ENCODE measurements around the gene UQCC2. TPM values are rescaled to one million over a fixed set of nuclear protein-coding genes. Genes with fewer than 3 reads are reported as not detected.
A peak's percentile ranks its signal among the peaks of the same experiment; 100 is the strongest.

Gene UQCC2
- total RNA-seq, 4 donors from 2014 or later = 14.5 to 29.7 (median 23.4) TPM

GRCh38 chr6:33678932-33679490 is 32.5 kb downstream of the UQCC2 start:
- DNase-seq (ENCODE audit: low spot score in 2 of 2) = no peak
- no peak overlapping the region for H3K4me3 ChIP-seq
- no peak overlapping the region for H3K27ac ChIP-seq
- no peaks in the 10 kb centered on the region for H3K9me3 ChIP-seq
- H3K4me1 ChIP-seq = peaks cover 0 to 23% (median 6%) of the 10 kb centered on the region in 4 donors
- 83 to 87% methylated on average over 12 of the region's 12 CpGs for WGBS, 2 donors
- H3K36me3 ChIP-seq = peaks cover 2 to 100% (median 26%) of the 10 kb centered on the region in 3 donors
- no peaks in the 10 kb centered on the region for H3K27me3 ChIP-seq
- TF ChIP-seq EP300 (IDR thresholded peaks at IDR 0.05) = no peak
- TF ChIP-seq, protein P1, sequence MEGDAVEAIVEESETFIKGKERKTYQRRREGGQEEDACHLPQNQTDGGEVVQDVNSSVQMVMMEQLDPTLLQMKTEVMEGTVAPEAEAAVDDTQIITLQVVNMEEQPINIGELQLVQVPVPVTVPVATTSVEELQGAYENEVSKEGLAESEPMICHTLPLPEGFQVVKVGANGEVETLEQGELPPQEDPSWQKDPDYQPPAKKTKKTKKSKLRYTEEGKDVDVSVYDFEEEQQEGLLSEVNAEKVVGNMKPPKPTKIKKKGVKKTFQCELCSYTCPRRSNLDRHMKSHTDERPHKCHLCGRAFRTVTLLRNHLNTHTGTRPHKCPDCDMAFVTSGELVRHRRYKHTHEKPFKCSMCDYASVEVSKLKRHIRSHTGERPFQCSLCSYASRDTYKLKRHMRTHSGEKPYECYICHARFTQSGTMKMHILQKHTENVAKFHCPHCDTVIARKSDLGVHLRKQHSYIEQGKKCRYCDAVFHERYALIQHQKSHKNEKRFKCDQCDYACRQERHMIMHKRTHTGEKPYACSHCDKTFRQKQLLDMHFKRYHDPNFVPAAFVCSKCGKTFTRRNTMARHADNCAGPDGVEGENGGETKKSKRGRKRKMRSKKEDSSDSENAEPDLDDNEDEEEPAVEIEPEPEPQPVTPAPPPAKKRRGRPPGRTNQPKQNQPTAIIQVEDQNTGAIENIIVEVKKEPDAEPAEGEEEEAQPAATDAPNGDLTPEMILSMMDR (IDR thresholded peaks at IDR 0.05) = no peak
- TF ChIP-seq POLR2A (IDR thresholded peaks at IDR 0.05) = no peak

GRCh38 chr6:33678233-33678931 is 33.1 kb downstream of the UQCC2 start:
- DNase-seq (ENCODE audit: low spot score in 2 of 2) = no peak
- Histone ChIP-seq H3K27ac (no peak overlapping the region), H3K27me3 (no peaks in the 10 kb centered on the region), H3K4me1 (peaks cover 0 to 20% (median 4%) of the 10 kb centered on the region in 4 donors), H3K9me3 (no peaks in the 10 kb centered on the region), H3K36me3 (peaks cover 2 to 100% (median 26%) of the 10 kb centered on the region in 3 donors), H3K4me3 (no peak overlapping the region)
- WGBS, 2 donors = 91 to 94% methylated on average over 23 to 24 of the region's 24 CpGs
- TF ChIP-seq EP300 (IDR thresholded peaks at IDR 0.05) (no peak), POLR2A (IDR thresholded peaks at IDR 0.05) (no peak)
- TF ChIP-seq, protein P1 (IDR thresholded peaks at IDR 0.05) = no peak

- Histone ChIP-seq H3K27me3 (no peaks in the 10 kb centered on the region), H3K27ac (no peak overlapping the region), H3K36me3 (peaks cover 2 to 94% (median 25%) of the 10 kb centered on the region in 3 donors), H3K4me3 (no peak overlapping the region), H3K9me3 (no peaks in the 10 kb centered on the region), H3K4me1 (peaks cover 0 to 20% (median 4%) of the 10 kb centered on the region in 4 donors)
- WGBS, 2 donors = 70 to 77% methylated on average over 2 of the region's 2 CpGs
- DNase-seq (ENCODE audit: low spot score in 2 of 2) = no peak
- TF ChIP-seq EP300 (IDR thresholded peaks at IDR 0.05) = no peak
- TF ChIP-seq POLR2A (IDR thresholded peaks at IDR 0.05) = no peak
- TF ChIP-seq, protein P1 (IDR thresholded peaks at IDR 0.05) = no peak
These were observed 33.8 kb downstream of the UQCC2 start for GRCh38 chr6:33677689-33678088.

DNA sequence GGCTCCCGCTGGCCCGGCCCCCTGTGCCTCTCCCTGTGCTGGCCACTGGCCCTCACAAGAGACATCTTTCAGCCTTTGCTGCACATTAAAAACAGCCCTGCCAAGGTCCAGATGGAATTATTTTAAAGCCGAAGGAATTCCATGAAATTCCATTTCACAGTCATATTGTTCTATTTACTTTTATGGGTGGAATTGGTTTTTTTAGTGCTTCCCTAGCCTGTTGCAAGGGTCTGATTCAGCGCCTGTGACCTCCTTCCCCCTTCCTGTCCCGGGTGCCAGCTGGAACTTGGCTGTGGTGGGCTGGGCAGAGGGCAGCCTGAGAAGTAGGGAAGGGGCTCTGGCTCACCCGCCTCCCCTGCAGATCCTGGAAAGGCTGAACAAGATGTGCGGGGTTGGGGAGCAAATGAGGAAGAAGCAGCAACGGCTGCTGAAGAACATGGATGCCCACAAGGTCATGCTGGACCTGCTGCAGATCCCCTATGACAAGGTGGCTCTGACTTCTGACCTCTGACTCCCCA is 34.3 kb downstream of the UQCC2 start:
- Histone ChIP-seq H3K27me3 (no peaks in the 10 kb centered on the region), H3K9me3 (no peaks in the 10 kb centered on the region), H3K4me1 (peaks cover 0 to 20% (median 4%) of the 10 kb centered on the region in 4 donors), H3K4me3 (no peak overlapping the region), H3K27ac (peak overlapping the region in 2 of 4 donors; percentile 3 to 40), H3K36me3 (peaks cover 2 to 90% (median 20%) of the 10 kb centered on the region in 3 donors)
- TF ChIP-seq EP300 (IDR thresholded peaks at IDR 0.05) (no peak), POLR2A (IDR thresholded peaks at IDR 0.05) (no peak)
- TF ChIP-seq, protein P1 (IDR thresholded peaks at IDR 0.05) = no peak
- 44 to 60% methylated on average over 8 of the region's 8 CpGs for WGBS, 2 donors
- DNase-seq (ENCODE audit: low spot score in 2 of 2) = no peak
